Measurements from ENCODE around the gene EIF3I.

The EIF3I gene

DNA sequence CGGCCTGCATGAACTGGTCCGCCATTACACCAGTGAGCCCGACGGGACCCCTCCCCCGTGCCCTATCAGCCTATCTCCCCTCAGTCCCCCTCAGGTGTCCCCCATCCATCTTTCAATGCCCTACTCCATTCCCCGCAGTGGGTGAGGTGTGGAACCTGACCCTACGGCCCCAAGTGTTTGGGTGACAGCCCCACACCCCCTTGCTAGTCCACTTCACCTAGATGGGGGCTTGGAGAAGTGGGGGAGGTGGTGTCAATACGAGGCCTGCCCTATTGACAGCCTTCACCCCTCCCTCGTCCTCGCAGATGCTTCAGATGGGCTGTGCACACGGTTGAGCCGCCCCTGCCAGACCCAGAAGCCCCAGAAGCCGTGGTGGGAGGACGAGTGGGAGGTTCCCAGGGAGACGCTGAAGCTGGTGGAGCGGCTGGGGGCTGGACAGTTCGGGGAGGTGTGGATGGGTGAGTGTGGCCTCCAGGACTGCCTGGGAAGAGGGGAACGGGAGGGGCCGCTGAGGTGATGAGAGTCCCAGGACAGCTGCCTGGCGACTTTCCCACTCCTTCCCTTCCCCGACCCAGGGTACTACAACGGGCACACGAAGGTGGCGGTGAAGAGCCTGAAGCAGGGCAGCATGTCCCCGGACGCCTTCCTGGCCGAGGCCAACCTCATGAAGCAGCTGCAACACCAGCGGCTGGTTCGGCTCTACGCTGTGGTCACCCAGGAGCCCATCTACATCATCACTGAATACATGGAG, 54.0 kb downstream of the EIF3I start:
- Histone ChIP-seq H3K36me3 (ENCODE audit: insufficient read depth, low read length) (no peaks in the 10 kb centered on the region), H3K9ac (ENCODE audit: low read length) (no peak overlapping the region), H3K4me3 (ENCODE audit: low read depth in 1 of 2, low read length in 2 of 2) (no peak overlapping the region), H3K4me1 (ENCODE audit: insufficient read depth, low read length) (no peaks in the 10 kb centered on the region), H3K27ac (ENCODE audit: low read depth, low read length) (no peak overlapping the region), H3K9me3 (ENCODE audit: low read length) (no peaks in the 10 kb centered on the region), H3K27me3 (ENCODE audit: control insufficient read depth in 1 of 2, insufficient read depth in 2 of 2, low read length in 2 of 2) (peaks cover 3 to 27% of the 10 kb centered on the region in 2 donors)

Data from muscle layer of colon (tissue), 2 donors.